Right kidney (tissue), 9 donors: ENCODE data around the gene DHRS7C.

Experiments used
- DNase-seq: peaks from one replicate; pipeline ENCODE4 v3.0.0-alpha.2; 2016
- long read RNA-seq, 8 donors: transcript quantifications; one replicate each; lab custom pipeline, GENCODE V29; 2026

The DHRS7C gene, protein sequence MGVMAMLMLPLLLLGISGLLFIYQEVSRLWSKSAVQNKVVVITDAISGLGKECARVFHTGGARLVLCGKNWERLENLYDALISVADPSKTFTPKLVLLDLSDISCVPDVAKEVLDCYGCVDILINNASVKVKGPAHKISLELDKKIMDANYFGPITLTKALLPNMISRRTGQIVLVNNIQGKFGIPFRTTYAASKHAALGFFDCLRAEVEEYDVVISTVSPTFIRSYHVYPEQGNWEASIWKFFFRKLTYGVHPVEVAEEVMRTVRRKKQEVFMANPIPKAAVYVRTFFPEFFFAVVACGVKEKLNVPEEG
- long read RNA-seq, donor 1: 0 reads
- long read RNA-seq, donor 2: 0 reads
- long read RNA-seq, donor 3: 0 reads
- long read RNA-seq, donor 4: 0 reads
- long read RNA-seq, donor 5: 0 reads
- long read RNA-seq, donor 6: 0 reads
- long read RNA-seq, donor 7: 0 reads
- long read RNA-seq, donor 8: 0 reads

DNA sequence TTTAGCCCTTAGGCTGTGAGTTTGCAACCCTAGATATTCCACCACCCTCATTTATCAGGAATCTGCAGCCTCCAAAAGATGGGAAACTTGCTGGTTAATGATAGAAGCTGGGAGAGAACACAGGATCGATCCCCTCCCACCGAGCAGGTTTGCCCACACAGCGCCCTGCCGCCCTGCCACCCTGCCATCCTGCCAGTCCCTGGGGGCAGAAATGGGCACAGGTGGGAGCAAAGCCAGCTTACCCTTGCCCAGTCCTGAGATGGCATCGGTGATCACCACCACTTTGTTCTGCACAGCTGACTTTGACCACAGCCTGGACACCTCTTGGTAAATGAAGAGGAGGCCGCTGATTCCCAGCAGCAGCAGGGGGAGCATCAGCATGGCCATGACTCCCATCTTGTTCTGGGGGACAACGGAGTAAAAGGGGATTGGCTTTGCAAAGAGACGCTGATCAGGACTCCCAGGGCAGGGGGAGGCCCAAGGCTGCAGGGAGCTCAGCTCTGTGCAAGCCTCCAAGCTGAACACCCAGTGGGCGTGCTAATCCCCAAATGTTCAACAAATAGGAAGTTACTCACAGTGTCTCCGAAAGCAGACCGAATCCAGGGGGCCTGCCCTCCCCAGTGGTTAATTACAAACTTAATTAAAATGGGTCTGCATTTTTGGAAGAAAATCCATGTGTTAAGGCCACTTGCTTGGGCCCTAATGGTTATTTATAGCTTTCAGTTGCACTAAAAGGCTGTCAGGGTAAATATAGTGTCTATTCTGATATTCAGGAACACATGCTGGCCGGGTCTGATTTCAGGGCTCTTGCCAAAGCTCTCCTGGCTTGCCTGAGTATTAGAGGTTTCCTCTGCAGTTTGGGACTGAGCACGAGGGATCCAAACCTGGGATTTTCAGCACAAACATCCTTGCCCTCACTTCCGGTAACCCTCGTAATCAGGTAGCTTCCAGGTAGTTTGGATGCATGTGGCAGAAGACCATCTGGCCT is at the start of gene DHRS7C:
Gene DHRS7C (minus strand): TSS at position 704 of the 988 bp plus-strand sequence. CDS start 308 bp downstream, at position 396.
- DNase-seq: no peak

GRCh38 chr17:9839433-9839832 is 48.0 kb upstream of the DHRS7C start:
- DNase-seq: no peak

DNA sequence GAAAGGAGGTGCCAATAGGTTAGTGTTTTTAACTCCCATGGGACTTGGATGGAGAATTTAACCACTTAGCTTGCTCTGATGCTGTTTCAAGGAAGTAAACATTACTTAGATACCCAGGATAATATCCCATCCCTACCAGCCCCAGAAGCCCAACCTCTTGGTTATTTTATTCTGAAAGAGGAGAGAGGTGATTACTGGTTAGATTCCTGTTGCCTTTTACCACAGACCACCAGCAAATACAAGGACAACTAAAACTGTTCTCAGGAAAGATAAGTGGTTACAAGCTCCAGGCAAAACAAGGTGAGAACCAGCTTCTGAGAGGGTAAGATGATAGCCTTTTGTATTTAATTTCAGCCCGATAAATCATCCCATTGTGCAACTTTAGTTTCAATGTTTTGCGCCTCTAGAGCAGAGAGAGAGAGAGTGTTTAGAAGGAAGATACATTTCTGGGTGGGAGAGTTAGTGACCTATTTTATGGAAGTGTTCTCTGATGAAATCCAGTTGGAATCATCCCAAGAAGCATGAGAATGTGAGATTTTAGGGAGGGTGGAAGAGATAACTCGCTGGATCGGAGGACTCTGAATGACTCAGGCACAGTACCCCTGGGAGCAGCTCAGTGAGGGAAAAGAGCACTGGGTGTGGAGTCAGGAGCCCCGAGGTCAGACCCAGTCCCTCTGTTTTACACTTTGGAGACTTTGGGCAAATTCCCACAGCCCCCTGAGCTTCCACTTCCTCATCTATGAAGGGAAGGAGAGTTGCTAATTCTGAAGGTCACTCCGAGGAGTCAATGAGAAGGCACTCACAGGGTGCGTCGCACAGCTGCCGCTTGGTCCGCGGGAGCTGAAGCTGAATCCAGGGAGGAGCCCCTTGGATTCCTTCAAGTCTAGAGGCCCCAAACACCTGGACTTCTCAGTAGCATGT is 46.4 kb upstream of the DHRS7C start:
- DNase-seq: no peak

DNA sequence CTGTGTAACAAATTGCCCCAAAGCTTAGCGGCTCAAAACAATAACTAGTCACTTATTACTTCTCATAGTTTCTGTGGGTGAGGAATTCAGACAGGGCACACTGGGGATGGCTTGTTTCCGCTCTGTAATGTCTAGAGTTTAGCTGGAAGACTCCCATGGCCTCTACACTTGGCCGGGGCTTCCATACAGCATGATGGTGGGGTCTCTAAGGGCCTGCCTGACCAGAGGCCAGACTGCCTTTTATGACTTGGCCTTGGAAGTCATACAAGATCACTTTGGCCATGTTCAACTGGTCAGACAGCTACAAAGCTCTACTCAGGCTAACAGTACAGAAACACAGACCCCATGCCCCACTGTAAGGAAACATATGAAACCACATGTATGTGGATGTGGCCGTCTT is 42.5 kb upstream of the DHRS7C start:
- DNase-seq: no peak

DNA sequence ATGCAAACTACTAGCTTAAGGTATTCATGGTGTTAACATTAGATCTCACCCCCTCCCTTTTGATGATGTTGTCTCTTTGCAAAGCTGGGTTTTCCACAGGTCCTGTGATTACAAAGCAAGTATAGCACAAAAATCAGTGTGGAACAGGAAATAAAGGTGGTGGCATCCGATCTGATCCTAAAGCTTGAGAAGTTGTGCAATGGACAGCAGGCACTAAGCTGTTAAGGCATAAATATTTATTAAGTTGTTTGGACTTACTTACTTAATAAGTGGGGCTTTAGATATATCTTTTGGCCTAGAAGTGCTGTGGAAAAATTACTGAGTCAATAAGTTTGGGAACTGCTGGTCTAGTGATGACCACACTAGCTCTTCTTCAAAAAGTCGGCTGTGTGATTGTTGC is 39.3 kb upstream of the DHRS7C start:
- no peak for DNase-seq

DNA sequence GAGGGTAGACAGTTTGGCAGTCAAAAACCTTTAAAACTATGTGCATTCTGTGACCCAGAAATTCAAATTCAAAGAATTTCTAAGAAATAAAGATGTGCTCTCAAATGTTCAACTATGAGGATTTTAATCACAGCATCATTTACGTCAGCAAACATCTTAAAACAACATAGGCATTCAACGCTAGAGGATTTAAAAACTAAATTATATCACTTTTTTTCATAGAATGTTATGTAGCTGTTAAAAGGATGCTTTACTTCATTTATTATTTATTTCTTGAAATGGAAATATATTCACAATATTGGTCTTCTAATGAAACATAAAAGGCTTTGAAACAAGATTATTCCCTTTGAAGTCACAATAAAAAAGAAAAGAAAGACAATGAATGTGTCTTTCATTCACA is 38.0 kb upstream of the DHRS7C start:
- no peak for DNase-seq

DNA sequence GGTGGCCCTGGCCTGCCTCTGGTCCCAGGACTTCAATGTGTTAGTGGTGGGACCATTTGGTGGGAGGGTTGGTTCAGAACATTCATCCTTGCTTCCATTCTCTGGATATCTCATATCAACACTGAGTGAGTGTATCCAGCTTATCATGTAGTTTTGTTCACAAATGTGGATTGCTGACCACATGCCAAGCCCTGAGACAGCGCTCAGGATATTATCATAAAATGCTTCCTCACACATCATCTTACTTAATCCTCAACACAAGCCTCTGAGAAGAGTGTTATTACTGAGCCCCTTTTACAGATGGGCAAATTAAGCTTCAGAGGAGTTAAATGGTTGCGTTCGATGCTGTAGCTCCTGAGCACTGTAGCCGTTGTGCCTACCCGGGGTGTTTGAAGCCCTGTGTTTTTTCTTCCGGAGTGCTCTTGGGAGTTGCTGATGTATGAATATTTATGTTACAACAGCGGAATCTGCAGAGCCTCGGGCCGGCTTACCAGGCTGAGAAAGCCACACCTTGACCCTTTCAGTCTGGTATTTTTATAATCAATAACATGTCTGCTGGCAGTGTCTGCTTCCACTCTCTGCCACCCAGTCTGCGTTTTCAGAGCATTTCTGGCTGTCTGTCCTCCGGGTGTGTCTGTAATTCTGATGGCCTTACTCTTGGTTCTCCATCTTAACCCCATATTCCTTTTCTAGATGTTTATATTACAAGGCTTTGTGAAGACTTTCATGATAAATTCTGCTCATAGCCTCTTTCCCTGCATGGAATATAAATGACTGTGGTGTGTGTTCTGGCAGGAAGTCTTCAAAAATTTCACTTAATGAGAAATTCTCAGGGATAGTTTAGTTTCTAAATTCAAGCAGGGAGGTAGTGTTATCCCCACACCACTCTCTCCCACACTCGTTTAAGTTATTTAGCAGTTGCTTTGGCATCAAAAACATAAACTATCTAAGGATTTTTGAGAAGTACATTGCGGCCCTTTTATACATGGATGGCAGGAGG is 37.2 kb upstream of the DHRS7C start:
- DNase-seq: no peak

GRCh38 chr17:9825641-9826150 is 34.3 kb upstream of the DHRS7C start, which contains the start of gene GLP2R:
Gene GLP2R (plus strand): TSS chr17:9825924. CDS start chr17:9826064, 140 bp downstream.
- DNase-seq: no peak

DNA sequence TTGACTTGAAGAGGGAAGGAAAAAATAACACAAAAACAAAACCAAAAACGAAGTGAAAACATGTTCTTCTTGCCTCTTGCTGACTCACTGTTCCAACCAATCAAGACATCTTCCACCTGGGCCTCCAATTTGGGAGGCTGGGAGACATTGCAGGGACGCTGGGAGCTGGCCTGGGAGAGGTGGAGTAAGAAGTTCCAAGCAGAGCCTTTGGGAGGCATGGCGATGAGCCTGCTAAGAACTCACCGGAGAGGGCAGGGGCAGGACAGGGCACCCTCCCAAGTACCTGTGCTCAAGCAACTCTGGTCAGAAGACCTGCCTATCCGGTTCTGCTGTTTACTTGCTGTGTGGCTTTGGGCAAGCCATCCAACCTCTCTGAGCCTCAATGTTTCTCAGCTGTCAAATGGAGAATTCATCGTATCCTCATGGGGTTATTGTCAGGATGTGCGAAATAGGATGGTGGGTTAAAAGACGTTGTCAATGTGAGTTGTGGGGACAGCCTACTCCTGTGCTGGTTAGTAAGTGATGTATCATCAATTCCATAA is 33.5 kb upstream of the DHRS7C start:
- no peak for DNase-seq

DNA sequence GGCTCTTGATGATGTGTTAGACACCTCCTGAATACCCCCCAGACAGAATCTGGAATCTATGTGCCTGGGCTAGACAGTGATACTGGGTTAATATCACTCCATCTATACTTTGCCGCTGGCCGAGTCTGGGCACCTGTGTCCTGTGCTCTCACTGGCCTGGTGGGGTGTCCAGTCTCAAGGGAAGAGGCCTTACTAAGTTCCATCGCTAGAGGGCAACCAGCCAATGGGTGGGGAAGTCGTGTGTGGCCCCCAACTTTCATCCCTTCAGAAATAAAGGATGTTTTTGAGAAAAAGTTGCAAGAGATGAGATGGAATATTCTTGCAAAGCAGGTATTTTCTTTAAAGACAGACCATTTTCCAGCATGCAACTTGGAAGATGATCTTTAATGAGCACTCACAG is 32.7 kb upstream of the DHRS7C start:
- no peak for DNase-seq

DNA sequence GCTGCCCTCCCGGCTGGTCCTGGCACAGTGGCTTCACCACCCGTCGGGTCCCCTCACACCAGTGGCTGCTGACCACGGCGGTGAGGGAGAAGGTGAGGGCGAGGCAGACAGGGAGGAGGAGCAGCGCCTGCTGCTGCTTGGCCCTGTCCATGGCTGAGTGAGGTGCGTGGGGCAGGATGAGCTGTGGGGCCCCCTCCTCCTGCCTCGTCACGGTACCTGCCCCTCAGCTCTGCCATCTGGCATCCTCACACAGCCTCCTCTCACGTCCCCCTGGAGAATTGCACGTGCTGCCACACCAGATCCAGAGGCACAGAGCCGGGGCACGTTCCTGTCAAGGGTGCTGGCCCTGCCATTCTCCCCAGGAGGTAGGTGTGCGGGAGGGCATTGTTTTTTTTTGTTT is 30.5 kb upstream of the DHRS7C start, which contains the start of gene GSG1L2:
Gene GSG1L2 (minus strand): TSS at position 159 of the 400 bp plus-strand sequence. CDS start 8 bp downstream, at position 151.
- DNase-seq: no peak

GRCh38 chr17:9820448-9820847 is 29.1 kb upstream of the DHRS7C start:
- DNase-seq: no peak

DNA sequence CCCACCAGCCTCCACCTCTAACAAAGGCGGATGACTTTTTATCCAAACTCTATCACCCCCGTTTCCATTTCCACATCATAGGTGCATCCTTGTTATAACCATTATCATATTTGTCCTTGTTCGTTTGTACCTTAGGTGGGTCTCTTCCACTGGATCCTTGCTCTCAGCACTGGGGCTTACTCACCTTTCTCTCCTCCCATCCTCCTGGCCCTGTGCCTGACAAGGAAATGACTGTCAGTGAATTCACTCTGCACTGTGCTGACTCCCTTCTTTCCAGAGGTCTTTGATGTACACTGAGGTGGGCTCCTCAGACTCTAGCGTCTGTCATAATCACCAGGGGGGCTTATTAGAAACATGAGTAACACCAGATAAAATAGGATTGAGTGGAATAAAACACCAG is 27.4 kb upstream of the DHRS7C start:
- no peak for DNase-seq

DNA sequence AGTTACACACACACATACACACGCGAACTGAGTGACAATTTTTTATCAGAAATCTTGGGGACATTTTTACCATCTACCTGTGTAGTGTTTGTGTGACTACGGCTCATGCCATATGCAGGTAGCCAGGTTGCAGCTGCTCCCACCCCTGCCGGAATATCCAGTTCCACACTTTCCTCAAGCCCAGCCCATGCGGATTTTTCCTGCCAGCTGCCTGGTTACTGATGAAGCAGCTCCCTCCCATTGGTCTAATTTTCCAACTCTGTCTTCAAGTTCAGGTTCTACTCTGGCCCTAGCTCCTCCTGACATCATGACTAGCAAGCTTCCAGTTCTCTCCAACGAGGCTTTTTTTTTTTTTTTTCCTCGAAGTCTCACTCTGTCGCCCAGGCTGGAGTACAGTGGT is 25.7 kb upstream of the DHRS7C start:
- peak; percentile 30 for DNase-seq

- no peak for DNase-seq
Observed at GRCh38 chr17:9816472-9816871, 25.1 kb upstream of the DHRS7C start.

GRCh38 chr17:9814337-9814945 is 23.0 kb upstream of the DHRS7C start:
- DNase-seq: no peak

DNA sequence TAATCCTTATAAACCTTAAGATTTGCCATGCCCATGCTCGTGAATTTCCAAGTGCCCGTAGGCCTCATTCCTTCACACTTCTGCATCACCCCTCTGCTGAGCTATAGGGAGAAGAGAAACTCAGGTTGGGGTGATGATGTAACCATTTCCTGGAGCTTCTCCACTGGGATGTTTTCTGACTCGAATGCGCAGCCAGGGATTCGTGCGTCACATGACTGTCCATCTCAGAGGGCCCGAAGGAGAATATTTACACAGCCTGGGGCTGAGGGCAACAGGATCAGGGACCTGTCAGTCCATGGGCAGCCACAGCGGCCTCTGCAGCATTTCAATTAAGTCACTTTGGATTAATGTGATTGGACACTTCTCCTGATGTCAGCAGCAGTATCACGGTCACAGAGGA is 21.8 kb upstream of the DHRS7C start:
- DNase-seq: no peak

DNA sequence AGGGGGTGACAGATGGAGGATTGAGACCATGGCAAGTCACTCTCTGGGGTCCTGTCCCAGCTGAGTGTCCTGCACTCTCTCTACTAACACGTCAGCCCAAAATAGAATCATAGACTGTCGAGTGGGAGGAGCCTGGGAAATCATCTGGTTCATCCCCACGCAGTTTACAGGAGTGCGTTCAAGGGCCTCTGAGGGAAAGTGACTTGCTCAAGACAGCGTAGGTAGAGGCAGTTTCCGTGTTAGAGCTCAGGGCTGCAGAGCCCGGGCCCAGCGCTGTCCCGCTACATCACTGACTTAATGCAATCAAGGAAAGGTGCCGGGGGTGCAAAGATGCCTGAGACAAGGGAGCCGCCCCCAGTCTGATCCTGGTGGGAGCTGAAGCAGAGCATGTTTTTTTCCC is 20.1 kb upstream of the DHRS7C start:
- no peak for DNase-seq

DNA sequence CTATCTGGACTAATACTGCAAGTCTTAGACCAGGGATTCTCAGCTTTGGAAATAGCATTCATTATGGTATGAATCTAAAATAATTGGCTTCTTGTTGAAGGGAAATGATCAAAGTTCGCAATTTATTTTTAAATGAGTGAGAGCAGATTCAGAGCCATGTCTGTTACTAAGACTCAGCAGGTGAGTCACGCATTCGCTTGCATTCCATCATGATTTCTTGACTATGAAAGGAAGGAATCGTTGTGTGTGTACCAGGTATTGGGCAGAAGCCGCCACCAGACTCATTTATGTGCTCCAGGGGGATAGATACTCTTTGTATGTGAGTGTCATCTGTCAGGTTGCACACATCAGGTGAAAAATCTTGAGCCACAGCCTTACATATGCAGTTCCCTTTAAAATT is 19.7 kb upstream of the DHRS7C start:
- DNase-seq: no peak
